SK-N-MC (cell line): ENCODE measurements around the gene RNF186.
"Not testable (repeated sequence)": the region's sequence is repeated elsewhere in the genome, so short reads cannot be mapped to it uniquely, and the experiment has no call there.

Experiments used
- DNase-seq: peaks from one replicate; pipeline ENCODE4 v3.0.0-alpha.2; 2011; ENCODE audit warnings: low read depth, low spot score
- H3K27ac ChIP-seq: fragments of 200-600 bp; sonication (generic); 2 replicates; pipeline ENCODE4 v1.5.1; 2016; ENCODE audit warnings: mixed run types
- H3K36me3 ChIP-seq: fragments of 200-600 bp; sonication (generic); 2 replicates; pipeline ENCODE4 v1.6.1; 2017; ENCODE audit warnings: antibody characterized with exemption, low read length, mixed read lengths; ENCODE audit not compliant: insufficient read depth
- H3K4me3 ChIP-seq: fragments of 200-600 bp; sonication (generic); 2 replicates; pipeline ENCODE4 v1.5.1; 2016
- H3K9ac ChIP-seq: fragments of 200-600 bp; sonication (generic); 2 replicates; pipeline ENCODE4 v1.8.0; 2017; ENCODE audit warnings: mixed run types, mixed read lengths; ENCODE audit not compliant: insufficient read length
- H3K9me3 ChIP-seq: fragments of 200-600 bp; sonication (generic); 2 replicates; pipeline ENCODE4 v1.6.1; 2017; ENCODE audit warnings: low read depth, mild to moderate bottlenecking, antibody characterized with exemption, low read length, moderate library complexity, mixed read lengths
- EZH2 ChIP-seq: fragments of 200-600 bp; sonication (generic); IDR thresholded peaks from one replicate; pipeline ENCODE4 v1.6.1; 2017; ENCODE audit warnings: antibody characterized with exemption
- FOXP2 ChIP-seq: optimal IDR thresholded peaks from 2 replicates; pipeline ENCODE3; 2011; ENCODE audit warnings: mild to moderate bottlenecking, moderate library complexity; ENCODE audit not compliant: insufficient read depth; ENCODE audit errors: extremely low read length, control extremely low read depth
- POLR2AphosphoS5 ChIP-seq: IDR thresholded peaks from 2 replicates; pipeline ENCODE4 v1.6.1; 2012; ENCODE audit warnings: mild to moderate bottlenecking, low read depth, low read length, borderline replicate concordance

RNF186 gene

DNA sequence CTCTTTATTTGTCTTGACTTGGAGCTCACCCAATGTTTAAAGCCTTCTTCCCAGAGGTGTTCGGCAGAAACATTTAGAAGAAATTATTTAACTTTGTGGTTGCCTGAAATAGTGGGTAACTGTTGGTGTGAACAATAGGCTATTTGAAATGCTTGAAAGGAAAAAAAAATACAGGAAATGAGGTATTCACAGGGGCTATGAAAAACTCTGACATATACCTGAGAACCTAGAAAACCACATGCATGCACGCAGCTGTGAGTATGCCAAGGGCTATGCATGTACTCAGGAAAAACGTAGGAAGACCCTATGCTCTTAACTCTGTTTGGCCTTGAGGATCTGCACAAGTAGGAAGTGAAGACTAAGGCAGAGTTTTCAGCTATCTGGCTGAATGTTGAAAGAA is 16.4 kb upstream of the RNF186 start:
- Histone ChIP-seq H3K9ac (no peak overlapping the region), H3K9me3 (no peaks in the 10 kb centered on the region), H3K27ac (no peak overlapping the region), H3K36me3 (no peaks in the 10 kb centered on the region), H3K4me3 (no peak overlapping the region)
- no peak for TF ChIP-seq EZH2
- no peak for TF ChIP-seq POLR2AphosphoS5
- no peak for TF ChIP-seq FOXP2
- DNase-seq: no peak

DNA sequence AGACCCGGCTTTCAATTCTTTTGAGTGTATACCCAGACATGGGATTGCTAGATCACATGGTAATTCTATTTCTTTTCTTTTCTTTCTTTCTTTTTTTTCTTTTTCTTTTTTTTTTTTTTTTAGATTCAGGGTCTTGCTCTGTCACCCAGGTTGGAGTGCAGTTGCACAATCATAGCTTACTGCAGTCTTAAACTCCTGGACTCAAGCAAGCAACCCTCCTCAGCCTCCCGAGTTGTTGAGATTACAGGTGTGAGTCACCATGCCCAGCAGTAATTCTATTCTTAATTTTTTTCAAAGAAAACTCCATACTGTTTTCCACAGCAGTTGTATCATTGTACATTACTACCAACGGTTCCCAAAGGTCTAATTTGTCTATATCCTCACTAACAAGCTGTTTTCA is 13.5 kb upstream of the RNF186 start:
- DNase-seq: no peak
- no peaks in the 10 kb centered on the region for H3K36me3 ChIP-seq
- H3K9me3 ChIP-seq: no peaks in the 10 kb centered on the region
- no peak overlapping the region for H3K27ac ChIP-seq
- no peak overlapping the region for H3K4me3 ChIP-seq
- TF ChIP-seq POLR2AphosphoS5: no peak
- no peak for TF ChIP-seq EZH2
- no peak for TF ChIP-seq FOXP2
- H3K9ac ChIP-seq: no peak overlapping the region

DNA sequence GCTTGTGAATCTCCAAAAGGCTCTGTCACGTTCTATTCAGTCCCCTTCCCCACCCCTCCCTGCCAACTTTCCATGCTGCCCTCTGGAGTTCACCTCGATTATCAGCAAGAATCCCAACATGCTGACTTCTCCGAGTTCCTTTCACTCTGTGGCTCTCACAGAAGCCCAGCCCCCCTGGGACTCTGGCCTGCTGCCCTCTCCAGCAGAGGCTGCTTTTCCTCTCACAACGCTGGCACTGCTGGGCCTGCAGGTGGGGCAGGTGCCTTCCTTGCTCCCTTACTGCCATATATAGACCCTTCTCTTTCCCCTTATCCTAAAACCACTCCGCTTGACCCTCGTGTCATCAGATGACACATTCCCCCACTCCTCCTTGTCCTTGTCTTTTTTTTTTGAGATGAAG is 10.2 kb upstream of the RNF186 start:
- Histone ChIP-seq H3K9ac (no peak overlapping the region), H3K4me3 (no peak overlapping the region), H3K36me3 (no peaks in the 10 kb centered on the region), H3K27ac (no peak overlapping the region), H3K9me3 (no peaks in the 10 kb centered on the region)
- TF ChIP-seq EZH2 (no peak), POLR2AphosphoS5 (no peak), FOXP2 (no peak)
- no peak for DNase-seq

DNA sequence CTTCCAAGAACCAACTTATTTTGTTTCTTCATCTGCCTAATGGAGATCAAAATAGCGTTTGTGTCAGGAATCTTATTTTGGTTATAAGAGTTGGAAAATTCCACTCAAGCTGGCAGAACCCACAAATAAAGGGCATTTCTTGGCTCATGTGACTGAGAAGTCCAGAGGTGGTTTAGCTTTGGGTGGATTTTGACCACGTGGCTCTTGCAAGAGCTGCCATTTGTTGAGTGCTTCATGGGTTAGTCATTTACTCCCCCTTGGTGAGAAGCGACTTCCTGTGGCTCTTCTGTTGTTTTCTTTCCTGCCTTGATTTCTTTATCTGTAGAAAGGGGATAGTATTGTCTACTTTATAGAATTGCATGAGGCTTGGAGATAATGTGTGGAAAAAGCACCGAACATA is 9.5 kb upstream of the RNF186 start:
- H3K4me3 ChIP-seq: no peak overlapping the region
- DNase-seq: no peak
- TF ChIP-seq EZH2 (no peak), FOXP2 (no peak), POLR2AphosphoS5 (no peak)
- no peak overlapping the region for H3K9ac ChIP-seq
- no peaks in the 10 kb centered on the region for H3K36me3 ChIP-seq
- no peaks in the 10 kb centered on the region for H3K9me3 ChIP-seq
- H3K27ac ChIP-seq: no peak overlapping the region

DNA sequence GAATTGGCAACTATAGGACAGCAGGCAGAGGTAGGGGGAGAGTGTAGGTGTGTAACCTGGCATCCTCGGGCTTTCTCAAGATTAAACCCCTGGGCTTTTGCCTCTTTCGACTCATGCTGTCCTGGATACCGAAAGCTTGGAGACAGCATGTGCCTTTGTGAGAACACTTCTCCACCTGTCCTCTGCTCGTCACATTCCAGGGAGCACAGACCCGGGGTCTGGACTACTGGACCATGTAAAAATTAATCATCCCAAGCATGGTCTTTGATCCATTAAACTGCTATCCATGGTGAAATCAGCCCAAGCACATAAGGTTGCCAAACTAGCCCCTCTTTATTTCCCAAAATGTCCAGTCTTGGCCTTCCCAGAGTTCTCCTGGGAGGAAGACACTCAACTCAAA is 9.0 kb upstream of the RNF186 start:
- TF ChIP-seq FOXP2 (no peak), EZH2 (no peak), POLR2AphosphoS5 (no peak)
- no peaks in the 10 kb centered on the region for H3K36me3 ChIP-seq
- H3K9me3 ChIP-seq: no peaks in the 10 kb centered on the region
- no peak overlapping the region for H3K4me3 ChIP-seq
- no peak overlapping the region for H3K9ac ChIP-seq
- no peak overlapping the region for H3K27ac ChIP-seq
- no peak for DNase-seq

DNA sequence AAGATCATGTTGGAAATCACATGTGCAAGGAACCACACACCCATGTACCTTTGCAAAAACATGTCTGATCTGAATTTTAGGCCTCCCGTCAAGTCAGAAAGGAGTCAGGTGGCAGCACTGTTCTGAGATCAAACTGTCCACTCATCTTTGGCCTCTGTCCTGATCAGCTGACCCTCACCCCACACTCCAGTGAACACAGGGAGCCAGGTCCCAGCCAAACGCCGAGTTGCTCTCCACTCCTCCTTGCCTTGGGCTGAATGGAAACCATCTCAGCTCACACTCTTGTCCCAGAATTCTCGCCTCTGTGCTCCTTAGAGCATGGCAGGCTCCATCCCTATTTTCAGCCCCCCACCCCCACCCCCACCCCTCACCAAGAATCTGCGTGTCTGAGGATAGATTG is 4.6 kb upstream of the RNF186 start:
- H3K9ac ChIP-seq: no peak overlapping the region
- no peaks in the 10 kb centered on the region for H3K9me3 ChIP-seq
- H3K27ac ChIP-seq: no peak overlapping the region
- no peak for DNase-seq
- H3K4me3 ChIP-seq: no peak overlapping the region
- TF ChIP-seq POLR2AphosphoS5 (no peak), EZH2 (no peak), FOXP2 (no peak)
- H3K36me3 ChIP-seq: no peaks in the 10 kb centered on the region

DNA sequence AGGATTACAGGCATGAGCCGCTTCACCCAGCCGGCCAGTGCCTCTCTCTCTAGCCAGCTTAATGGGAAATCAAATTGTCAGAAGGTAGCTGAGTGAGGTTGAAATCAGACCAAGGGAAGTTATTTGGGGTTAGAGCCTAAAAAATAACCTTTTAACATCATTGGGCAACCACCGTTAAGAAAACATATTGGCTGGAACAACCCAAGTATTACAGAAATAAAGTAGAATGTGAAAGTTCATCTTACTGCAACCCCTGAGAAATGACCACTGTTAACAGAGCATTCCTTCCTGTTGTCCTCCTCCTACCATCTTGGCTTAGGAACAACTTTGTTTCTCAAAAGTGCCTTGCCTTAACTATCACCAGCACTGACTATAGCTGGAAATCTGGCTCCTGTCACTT is 3.2 kb upstream of the RNF186 start:
- Histone ChIP-seq H3K4me3 (no peak overlapping the region), H3K9ac (no peak overlapping the region), H3K9me3 (no peaks in the 10 kb centered on the region), H3K36me3 (no peaks in the 10 kb centered on the region), H3K27ac (no peak overlapping the region)
- TF ChIP-seq FOXP2 (no peak), POLR2AphosphoS5 (no peak), EZH2 (no peak)
- no peak for DNase-seq

DNA sequence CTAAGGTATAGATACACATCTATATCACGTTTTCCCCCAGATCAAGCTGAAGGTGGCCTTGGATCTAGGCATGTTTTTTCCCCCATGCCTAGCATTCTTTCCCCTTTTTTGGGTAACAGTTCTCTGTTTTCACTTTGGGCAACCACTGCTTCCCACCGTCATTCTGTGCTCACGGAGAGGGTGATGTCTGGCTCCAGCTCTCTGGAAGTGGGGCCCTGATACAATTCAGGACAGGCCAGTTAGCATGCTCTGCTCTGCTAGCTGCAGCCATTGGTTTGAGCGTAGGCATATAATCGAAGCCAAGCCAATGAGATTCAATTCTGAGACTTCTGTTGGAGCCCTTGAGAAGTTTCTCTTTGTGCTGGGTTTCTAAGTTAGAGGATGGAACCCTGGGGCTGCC is 2.1 kb upstream of the RNF186 start:
- Histone ChIP-seq H3K4me3 (no peak overlapping the region), H3K36me3 (no peaks in the 10 kb centered on the region), H3K27ac (no peak overlapping the region), H3K9ac (no peak overlapping the region), H3K9me3 (no peaks in the 10 kb centered on the region)
- no peak for DNase-seq
- TF ChIP-seq POLR2AphosphoS5: no peak
- TF ChIP-seq FOXP2: no peak
- TF ChIP-seq EZH2: no peak

DNA sequence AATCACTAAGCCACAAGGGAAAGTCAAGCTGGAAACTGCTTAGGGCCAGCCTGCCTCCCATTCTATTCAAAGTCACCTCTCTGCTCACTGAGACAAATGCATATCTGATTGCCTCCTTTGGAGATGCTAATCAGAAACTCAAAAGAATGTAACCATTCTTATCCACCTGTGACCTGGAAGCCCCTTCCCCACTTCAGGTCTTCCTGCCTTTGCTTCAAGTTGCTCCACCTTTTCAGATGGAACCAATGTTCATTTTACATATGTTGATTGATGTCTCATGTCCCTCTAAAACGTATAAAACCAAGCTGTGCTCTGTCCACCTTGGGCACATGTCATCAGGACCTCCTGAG is 1.6 kb upstream of the RNF186 start:
- H3K4me3 ChIP-seq: not testable (repeated sequence)

More for the DNA sequence above, 1.6 kb upstream of the RNF186 start:
- H3K27ac ChIP-seq, DNase-seq, H3K36me3 ChIP-seq, H3K9ac ChIP-seq, H3K9me3 ChIP-seq: not testable (repeated sequence)
